ENCODE results near the gene GRAMD1B. TPM values are rescaled to one million over a fixed set of nuclear protein-coding genes. Genes with fewer than 3 reads are reported as not detected.
"Not testable (repeated sequence)": the region's sequence is repeated elsewhere in the genome, so short reads cannot be mapped to it uniquely, and the experiment has no call there.

GRAMD1B gene
- total RNA-seq, 4 donors from 2014 or later, result 2.1 to 8.5 (median 7.0) TPM

GRCh38 chr11:123659311-123659710 lies 229.2 kb downstream of the GRAMD1B start:
- ATAC-seq (ENCODE audit: low FRiP score) (no peak), DNase-seq (ENCODE audit: low spot score) (no peak)

GRCh38 chr11:123659965-123660364 lies 229.9 kb downstream of the GRAMD1B start:
- DNase-seq (ENCODE audit: low spot score); ATAC-seq (ENCODE audit: low FRiP score): not testable (repeated sequence)

More at GRCh38 chr11:123659311-123659710, 229.2 kb downstream of the GRAMD1B start:
- no peak for TF ChIP-seq CTCF (IDR thresholded peaks at IDR 0.05)

GRCh38 chr11:123665306-123665705 lies 235.2 kb downstream of the GRAMD1B start:
- no peak for TF ChIP-seq CTCF (IDR thresholded peaks at IDR 0.05)
- no peak for DNase-seq (ENCODE audit: low spot score)
- no peak for ATAC-seq (ENCODE audit: low FRiP score)

- DNase-seq (ENCODE audit: low spot score) (no peak), ATAC-seq (ENCODE audit: low FRiP score) (no peak)
- TF ChIP-seq CTCF (IDR thresholded peaks at IDR 0.05), result no peak
Observed at GRCh38 chr11:123670081-123670480, 240.0 kb downstream of the GRAMD1B start.

- ATAC-seq (ENCODE audit: low FRiP score) (no peak), DNase-seq (ENCODE audit: low spot score) (no peak)
- TF ChIP-seq CTCF (IDR thresholded peaks at IDR 0.05), result no peak
Observed at GRCh38 chr11:123671534-123671933, 241.5 kb downstream of the GRAMD1B start.

DNA sequence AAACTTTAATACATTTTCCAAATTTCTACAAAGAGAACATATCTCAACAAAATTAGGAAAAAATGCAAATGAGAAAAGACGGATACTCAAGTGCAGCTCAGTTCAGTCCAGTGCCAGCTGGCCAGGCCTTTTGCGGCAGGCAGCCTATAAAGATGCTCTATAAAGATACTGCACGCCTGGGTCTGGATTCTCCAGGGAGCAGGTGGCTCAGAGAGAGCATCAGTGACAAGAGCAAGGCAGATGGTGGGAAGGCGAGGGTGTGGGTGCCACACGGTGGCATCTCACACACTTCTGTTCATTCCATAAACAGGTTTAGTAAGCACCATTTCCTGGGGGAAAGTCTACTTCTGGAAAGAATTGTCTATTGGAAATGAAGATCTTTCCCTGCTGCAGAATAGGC lies 242.5 kb downstream of the GRAMD1B start:
- ATAC-seq (ENCODE audit: low FRiP score) (no peak), DNase-seq (ENCODE audit: low spot score) (no peak)
- TF ChIP-seq CTCF (IDR thresholded peaks at IDR 0.05), result no peak

DNA sequence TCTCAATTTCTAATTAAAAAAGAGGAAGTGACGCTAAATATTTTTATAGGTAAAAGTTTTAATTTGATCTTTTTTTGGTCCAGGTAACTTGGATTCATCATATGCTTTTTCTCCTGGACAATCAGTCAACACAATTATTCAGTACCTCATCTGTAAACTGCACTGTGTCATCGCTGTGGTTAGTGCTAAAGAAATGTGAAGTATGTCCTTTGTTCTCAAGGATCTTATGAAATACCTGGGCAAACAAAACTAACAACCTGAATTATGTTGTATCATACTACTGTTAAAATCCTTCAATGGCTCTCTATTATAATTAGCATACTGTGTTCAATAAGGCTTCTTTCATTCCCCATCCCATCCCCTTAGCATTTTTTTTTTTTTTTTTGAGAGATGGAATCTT lies 244.2 kb downstream of the GRAMD1B start:
- DNase-seq (ENCODE audit: low spot score), result no peak
- no peak for TF ChIP-seq CTCF (IDR thresholded peaks at IDR 0.05)
- no peak for ATAC-seq (ENCODE audit: low FRiP score)

Small RNA genes within 50 kb of the gene (small RNA-seq; reads per million reads assigned to genes)
- not detected for gene MIR4493

Other genes with a start within 250 kb of the GRAMD1B start
- gene CLMP, start 235.0 kb upstream of the GRAMD1B start, total RNA-seq, result 100 to 1,000 TPM in 3 of 4 donors, 10 to 100 TPM in 1; 89.7 to 182 (median 157) TPM
- gene SCN3B, start 224.4 kb downstream of the GRAMD1B start, total RNA-seq, result 1 to 10 TPM; 1.5 to 2.6 (median 1.8) TPM